ENCODE data around the gene RBM18. TPM values are rescaled to one million over a fixed set of nuclear protein-coding genes. Genes with fewer than 3 reads are reported as not detected.

RBM18 gene
- total and polyA plus RNA-seq, 2 experiments from 2014 or later, result 11.6 to 32.6 TPM

DNA sequence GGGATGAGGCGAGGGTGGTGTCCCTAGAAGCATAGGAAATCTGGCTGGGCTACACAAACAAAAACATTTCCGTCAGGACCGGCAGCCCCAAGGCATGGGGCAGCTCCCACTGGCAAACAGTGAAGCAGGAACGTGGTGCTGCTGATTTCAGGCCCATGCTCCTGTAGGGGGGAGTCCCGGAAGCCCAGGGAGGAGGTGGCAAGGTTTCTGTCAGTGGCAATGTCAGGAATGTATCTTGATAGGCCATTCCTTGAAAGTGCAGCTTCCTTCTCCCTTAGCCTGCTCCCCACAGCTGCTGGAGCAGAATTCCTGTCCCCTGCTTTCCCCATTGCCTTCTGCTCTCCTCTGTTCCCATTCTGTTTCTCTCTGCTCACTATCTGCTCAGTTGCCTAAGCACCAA, 42.4 kb upstream of the RBM18 start:
- H3K36me3 ChIP-seq (ENCODE audit: low read depth), result 0 out of 2 replicates have a peak, but pooled peaks cover 10% of the 10 kb centered on the region

DNA sequence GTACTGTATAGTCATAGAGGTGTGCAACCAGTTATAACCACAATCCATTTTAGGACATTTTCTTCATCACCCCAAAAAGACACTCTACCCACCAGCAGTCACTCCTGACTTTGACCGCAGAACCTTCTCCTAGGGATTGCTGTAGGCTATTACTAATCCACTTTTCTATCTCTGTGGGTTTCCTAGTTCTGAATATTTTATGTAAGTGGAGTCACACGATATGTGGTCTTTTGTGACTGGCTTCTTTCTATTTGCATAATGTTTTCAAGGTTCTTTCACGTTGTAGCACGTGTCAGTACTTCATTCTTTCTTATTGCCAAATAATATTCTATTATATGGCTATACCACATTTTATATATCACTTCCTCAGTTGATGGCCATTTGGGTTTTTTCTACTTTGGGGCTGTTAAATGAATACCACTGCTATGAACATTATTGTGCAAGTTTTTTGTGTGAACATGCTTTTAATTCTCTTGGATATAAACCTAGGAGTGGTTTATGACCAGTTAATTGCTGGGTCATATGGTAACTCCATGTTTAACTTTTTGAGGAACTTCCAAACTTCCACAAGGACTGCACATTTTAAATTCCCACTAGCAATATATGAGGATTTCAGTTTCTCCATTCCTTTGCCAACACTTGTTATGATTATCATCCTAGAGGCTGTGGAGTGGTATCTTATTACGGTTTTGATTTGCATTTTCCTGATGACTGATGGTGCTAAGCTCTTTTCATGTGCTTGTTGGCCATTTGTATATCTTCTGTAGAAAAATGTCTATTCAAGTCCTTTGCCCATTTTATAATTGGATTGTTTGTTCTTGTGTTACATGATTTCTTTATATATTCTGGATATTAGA, 37.8 kb upstream of the RBM18 start:
- WGBS, 2 experiments (ENCODE audit: low coverage in 1 of 2, low lambda C conversion rate in 2 of 2, missing lambda C conversion rate in 2 of 2), result 96 to 97% methylated on average over 5 of the region's 5 CpGs
- TF ChIP-seq EZH2phosphoT487 (IDR thresholded peaks at IDR 0.05; ENCODE audit: insufficient read depth, low read depth) (no peak), EZH2 (IDR thresholded peaks at IDR 0.05; ENCODE audit: insufficient read depth, poor library complexity, severe bottlenecking) (no peak)
- H3F3A ChIP-seq (ENCODE audit: insufficient read depth), result peaks cover 22% of the 10 kb centered on the region
- peaks cover 12% of the 10 kb centered on the region for H3K4me1 ChIP-seq (ENCODE audit: insufficient read depth)
- no peak overlapping the region for H3K9ac ChIP-seq
- no peak overlapping the region for H3K27ac ChIP-seq
- 0 out of 2 replicates have a peak, but pooled peaks cover 6% of the 10 kb centered on the region for H4K20me1 ChIP-seq (ENCODE audit: insufficient read depth)
- H3K9me2 ChIP-seq (ENCODE audit: insufficient read depth), result no peaks in the 10 kb centered on the region
- no peak overlapping the region for H3K4me3 ChIP-seq
- DNase-seq, result no peak
- H3K27me3 ChIP-seq (replicated peaks; ENCODE audit: insufficient read depth), result no peaks in the 10 kb centered on the region
- H3K79me2 ChIP-seq (ENCODE audit: insufficient read depth), result peaks cover 54% of the 10 kb centered on the region
- H3K36me3 ChIP-seq (ENCODE audit: low read depth), result 0 out of 2 replicates have a peak, but pooled peaks cover 7% of the 10 kb centered on the region
- no peaks in the 10 kb centered on the region for H3K9me3 ChIP-seq (ENCODE audit: low read depth)
- in situ Hi-C loops (cut with MboI), result no loop called here
- no peak overlapping the region for H2AFZ ChIP-seq
- H3K4me2 ChIP-seq (ENCODE audit: unreplicated experiment), result no peak overlapping the region

More for the DNA sequence above, 42.4 kb upstream of the RBM18 start:
- Histone ChIP-seq H3K9me2 (ENCODE audit: insufficient read depth) (no peaks in the 10 kb centered on the region), H3K9ac (no peak overlapping the region), H3K79me2 (ENCODE audit: insufficient read depth) (peaks cover 28% of the 10 kb centered on the region), H4K20me1 (ENCODE audit: insufficient read depth) (0 out of 2 replicates have a peak, but pooled peaks cover 6% of the 10 kb centered on the region), H3K4me3 (no peak overlapping the region), H3K4me1 (ENCODE audit: insufficient read depth) (peaks cover 12% of the 10 kb centered on the region), H3K27ac (no peak overlapping the region), H2AFZ (no peak overlapping the region), H3K9me3 (ENCODE audit: low read depth) (no peaks in the 10 kb centered on the region), H3F3A (ENCODE audit: insufficient read depth) (peaks cover 22% of the 10 kb centered on the region), H3K27me3 (replicated peaks; ENCODE audit: insufficient read depth) (no peaks in the 10 kb centered on the region), H3K4me2 (ENCODE audit: unreplicated experiment) (no peak overlapping the region)
- in situ Hi-C loops (cut with MboI), result no loop called here
- TF ChIP-seq EZH2 (IDR thresholded peaks at IDR 0.05; ENCODE audit: insufficient read depth, poor library complexity, severe bottlenecking) (no peak), EZH2phosphoT487 (IDR thresholded peaks at IDR 0.05; ENCODE audit: insufficient read depth, low read depth) (no peak)
- 84 to 91% methylated on average over 5 of the region's 5 CpGs for WGBS, 2 experiments (ENCODE audit: low coverage in 1 of 2, low lambda C conversion rate in 2 of 2, missing lambda C conversion rate in 2 of 2)
- DNase-seq, result no peak

DNA sequence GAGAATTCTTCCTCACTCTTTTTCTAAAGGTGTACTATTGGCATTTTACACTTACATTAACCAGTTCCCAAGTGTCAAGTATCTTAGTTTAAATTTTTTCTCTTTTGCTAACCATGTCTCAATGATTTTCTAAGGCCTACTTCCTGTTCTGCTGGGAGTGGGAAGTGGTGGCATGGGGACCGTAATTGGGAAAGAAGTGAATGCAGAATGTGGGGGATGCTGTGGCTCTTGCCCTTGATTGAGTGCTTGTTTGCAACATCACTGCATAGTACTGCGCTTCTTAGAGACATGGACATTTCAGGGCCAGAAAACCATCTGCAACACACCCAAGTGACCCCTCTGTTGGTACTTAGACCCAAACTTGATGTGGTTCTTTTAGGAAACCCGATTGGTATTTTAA, 32.9 kb upstream of the RBM18 start:
- DNase-seq, result no peak
- Histone ChIP-seq H3K36me3 (ENCODE audit: low read depth) (peaks cover 17% of the 10 kb centered on the region), H4K20me1 (ENCODE audit: insufficient read depth) (0 out of 2 replicates have a peak, but pooled peaks cover 3% of the 10 kb centered on the region), H3K9ac (no peak overlapping the region), H2AFZ (no peak overlapping the region), H3K9me2 (ENCODE audit: insufficient read depth) (no peaks in the 10 kb centered on the region), H3K4me1 (ENCODE audit: insufficient read depth) (no peaks in the 10 kb centered on the region), H3K9me3 (ENCODE audit: low read depth) (no peaks in the 10 kb centered on the region), H3K4me2 (ENCODE audit: unreplicated experiment) (no peak overlapping the region), H3K27ac (no peak overlapping the region), H3F3A (ENCODE audit: insufficient read depth) (peaks cover 11% of the 10 kb centered on the region; the same call in 1 of the 2 replicates), H3K4me3 (no peak overlapping the region), H3K79me2 (ENCODE audit: insufficient read depth) (peaks cover 56% of the 10 kb centered on the region), H3K27me3 (replicated peaks; ENCODE audit: insufficient read depth) (no peaks in the 10 kb centered on the region)
- 98 to 99% methylated on average over 3 of the region's 3 CpGs for WGBS, 2 experiments (ENCODE audit: low coverage in 1 of 2, low lambda C conversion rate in 2 of 2, missing lambda C conversion rate in 2 of 2)
- in situ Hi-C loops (cut with MboI), result no loop called here
- TF ChIP-seq EZH2 (IDR thresholded peaks at IDR 0.05; ENCODE audit: insufficient read depth, poor library complexity, severe bottlenecking) (no peak), EZH2phosphoT487 (IDR thresholded peaks at IDR 0.05; ENCODE audit: insufficient read depth, low read depth) (no peak)

DNA sequence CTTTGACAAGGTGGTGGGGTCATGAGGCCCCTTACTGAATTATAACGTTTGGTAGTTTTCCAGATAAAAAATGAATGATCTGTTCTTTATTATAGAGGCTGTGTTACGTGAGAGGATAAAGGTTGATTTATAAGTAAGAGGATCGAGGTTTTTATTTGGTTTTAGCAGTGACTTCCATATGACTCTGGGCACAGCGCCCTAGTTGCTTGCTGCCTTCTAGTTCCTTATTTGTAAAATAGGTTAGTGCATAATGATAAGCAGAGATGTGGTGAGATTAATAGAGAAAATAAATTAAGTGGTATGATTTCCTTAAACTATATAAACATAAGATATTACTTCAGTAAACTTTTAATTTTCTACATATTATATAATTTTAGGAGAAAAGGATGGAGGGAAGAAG, 29.9 kb upstream of the RBM18 start:
- TF ChIP-seq EZH2phosphoT487 (IDR thresholded peaks at IDR 0.05; ENCODE audit: insufficient read depth, low read depth) (no peak), EZH2 (IDR thresholded peaks at IDR 0.05; ENCODE audit: insufficient read depth, poor library complexity, severe bottlenecking) (no peak)
- H3K4me1 ChIP-seq (ENCODE audit: insufficient read depth), result no peaks in the 10 kb centered on the region
- no peaks in the 10 kb centered on the region for H4K20me1 ChIP-seq (ENCODE audit: insufficient read depth)
- H3K4me3 ChIP-seq, result no peak overlapping the region
- WGBS, 2 experiments (ENCODE audit: low coverage in 1 of 2, low lambda C conversion rate in 2 of 2, missing lambda C conversion rate in 2 of 2), result 56 to 60% methylated on average over 4 of the region's 4 CpGs
- H3F3A ChIP-seq (ENCODE audit: insufficient read depth), result peaks cover 7% of the 10 kb centered on the region; the same call in 1 of the 2 replicates
- H2AFZ ChIP-seq, result no peak overlapping the region
- H3K79me2 ChIP-seq (ENCODE audit: insufficient read depth), result peaks cover 42% of the 10 kb centered on the region
- in situ Hi-C loops (cut with MboI), result no loop called here
- H3K4me2 ChIP-seq (ENCODE audit: unreplicated experiment), result no peak overlapping the region
- H3K36me3 ChIP-seq (ENCODE audit: low read depth), result peaks cover 31% of the 10 kb centered on the region
- no peaks in the 10 kb centered on the region for H3K27me3 ChIP-seq (replicated peaks; ENCODE audit: insufficient read depth)
- no peaks in the 10 kb centered on the region for H3K9me2 ChIP-seq (ENCODE audit: insufficient read depth)
- no peak for DNase-seq
- H3K9me3 ChIP-seq (ENCODE audit: low read depth), result no peaks in the 10 kb centered on the region
- no peak overlapping the region for H3K9ac ChIP-seq
- H3K27ac ChIP-seq, result no peak overlapping the region

All from GM23248 (cell line).